ENCODE measurements around the gene GGCT.

GGCT gene

DNA sequence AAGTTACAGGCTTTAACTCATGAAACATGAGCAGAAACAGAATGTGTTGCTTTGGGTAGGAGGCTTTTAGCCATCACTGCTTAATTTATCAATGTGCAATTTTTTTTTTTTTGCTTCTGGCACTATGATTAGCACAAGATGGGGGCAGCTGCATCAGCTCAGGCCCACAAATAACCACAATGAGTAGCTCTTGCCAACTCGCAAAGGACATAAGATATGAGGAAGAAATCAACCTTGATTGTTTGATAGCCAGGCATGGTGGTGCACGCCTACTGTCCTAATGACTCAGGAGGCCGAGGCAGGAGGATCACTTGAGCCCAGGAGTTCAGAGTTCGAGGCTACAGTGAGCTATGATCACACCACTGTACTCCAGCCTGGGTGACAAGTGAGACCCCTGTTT lies 38.4 kb downstream of the GGCT start:
- H3K27me3 ChIP-seq (ENCODE audit: insufficient read depth, poor library complexity, severe bottlenecking): no peaks in the 10 kb centered on the region
- peak overlapping the region; percentile 10; the same call in 1 of the 2 replicates for H3K27ac ChIP-seq (replicated peaks)
- TF ChIP-seq POLR2AphosphoS5 (IDR thresholded peaks at IDR 0.05; ENCODE audit: low read depth): no peak
- no peak for TF ChIP-seq GABPA (IDR thresholded peaks at IDR 0.05; ENCODE audit: low read depth)
- no peak for TF ChIP-seq SPI1 (IDR thresholded peaks at IDR 0.05; ENCODE audit: borderline replicate concordance, low read depth)
- TF ChIP-seq, protein P1, sequence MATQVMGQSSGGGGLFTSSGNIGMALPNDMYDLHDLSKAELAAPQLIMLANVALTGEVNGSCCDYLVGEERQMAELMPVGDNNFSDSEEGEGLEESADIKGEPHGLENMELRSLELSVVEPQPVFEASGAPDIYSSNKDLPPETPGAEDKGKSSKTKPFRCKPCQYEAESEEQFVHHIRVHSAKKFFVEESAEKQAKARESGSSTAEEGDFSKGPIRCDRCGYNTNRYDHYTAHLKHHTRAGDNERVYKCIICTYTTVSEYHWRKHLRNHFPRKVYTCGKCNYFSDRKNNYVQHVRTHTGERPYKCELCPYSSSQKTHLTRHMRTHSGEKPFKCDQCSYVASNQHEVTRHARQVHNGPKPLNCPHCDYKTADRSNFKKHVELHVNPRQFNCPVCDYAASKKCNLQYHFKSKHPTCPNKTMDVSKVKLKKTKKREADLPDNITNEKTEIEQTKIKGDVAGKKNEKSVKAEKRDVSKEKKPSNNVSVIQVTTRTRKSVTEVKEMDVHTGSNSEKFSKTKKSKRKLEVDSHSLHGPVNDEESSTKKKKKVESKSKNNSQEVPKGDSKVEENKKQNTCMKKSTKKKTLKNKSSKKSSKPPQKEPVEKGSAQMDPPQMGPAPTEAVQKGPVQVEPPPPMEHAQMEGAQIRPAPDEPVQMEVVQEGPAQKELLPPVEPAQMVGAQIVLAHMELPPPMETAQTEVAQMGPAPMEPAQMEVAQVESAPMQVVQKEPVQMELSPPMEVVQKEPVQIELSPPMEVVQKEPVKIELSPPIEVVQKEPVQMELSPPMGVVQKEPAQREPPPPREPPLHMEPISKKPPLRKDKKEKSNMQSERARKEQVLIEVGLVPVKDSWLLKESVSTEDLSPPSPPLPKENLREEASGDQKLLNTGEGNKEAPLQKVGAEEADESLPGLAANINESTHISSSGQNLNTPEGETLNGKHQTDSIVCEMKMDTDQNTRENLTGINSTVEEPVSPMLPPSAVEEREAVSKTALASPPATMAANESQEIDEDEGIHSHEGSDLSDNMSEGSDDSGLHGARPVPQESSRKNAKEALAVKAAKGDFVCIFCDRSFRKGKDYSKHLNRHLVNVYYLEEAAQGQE (IDR thresholded peaks at IDR 0.05; ENCODE audit: insufficient replicate concordance, low read depth): no peak
- TF ChIP-seq, protein P2, sequence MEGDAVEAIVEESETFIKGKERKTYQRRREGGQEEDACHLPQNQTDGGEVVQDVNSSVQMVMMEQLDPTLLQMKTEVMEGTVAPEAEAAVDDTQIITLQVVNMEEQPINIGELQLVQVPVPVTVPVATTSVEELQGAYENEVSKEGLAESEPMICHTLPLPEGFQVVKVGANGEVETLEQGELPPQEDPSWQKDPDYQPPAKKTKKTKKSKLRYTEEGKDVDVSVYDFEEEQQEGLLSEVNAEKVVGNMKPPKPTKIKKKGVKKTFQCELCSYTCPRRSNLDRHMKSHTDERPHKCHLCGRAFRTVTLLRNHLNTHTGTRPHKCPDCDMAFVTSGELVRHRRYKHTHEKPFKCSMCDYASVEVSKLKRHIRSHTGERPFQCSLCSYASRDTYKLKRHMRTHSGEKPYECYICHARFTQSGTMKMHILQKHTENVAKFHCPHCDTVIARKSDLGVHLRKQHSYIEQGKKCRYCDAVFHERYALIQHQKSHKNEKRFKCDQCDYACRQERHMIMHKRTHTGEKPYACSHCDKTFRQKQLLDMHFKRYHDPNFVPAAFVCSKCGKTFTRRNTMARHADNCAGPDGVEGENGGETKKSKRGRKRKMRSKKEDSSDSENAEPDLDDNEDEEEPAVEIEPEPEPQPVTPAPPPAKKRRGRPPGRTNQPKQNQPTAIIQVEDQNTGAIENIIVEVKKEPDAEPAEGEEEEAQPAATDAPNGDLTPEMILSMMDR (IDR thresholded peaks at IDR 0.05; ENCODE audit: insufficient read depth, low read length): no peak
- no peak for DNase-seq (ENCODE audit: low read depth in 1 of 2, low spot score in 1 of 2)
- H3K4me3 ChIP-seq (replicated peaks; ENCODE audit: insufficient read depth, low read length): no peak overlapping the region

DNA sequence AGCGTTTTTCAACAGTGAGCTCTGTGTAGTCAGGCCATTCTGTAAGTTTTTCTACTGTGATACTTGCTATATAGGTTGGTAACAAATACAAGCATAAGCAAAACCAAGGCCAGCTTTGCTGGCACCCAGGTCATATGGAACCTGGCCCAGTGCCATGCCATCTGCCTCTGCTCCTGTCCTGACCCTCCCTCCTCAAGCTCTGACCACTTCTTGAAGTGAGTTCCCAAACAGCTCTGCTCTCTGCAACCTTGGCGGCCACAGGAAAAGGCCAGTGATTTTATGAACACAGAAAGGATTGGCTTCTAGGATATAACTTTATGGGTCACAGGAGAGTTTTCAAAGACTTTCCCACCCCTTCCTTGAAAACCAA lies 38.8 kb downstream of the GGCT start:
- peak overlapping the region; percentile 10; the same call in 1 of the 2 replicates for H3K27ac ChIP-seq (replicated peaks)
- H3K4me3 ChIP-seq (replicated peaks; ENCODE audit: insufficient read depth, low read length): no peak overlapping the region
- H3K27me3 ChIP-seq (ENCODE audit: insufficient read depth, poor library complexity, severe bottlenecking): no peaks in the 10 kb centered on the region
- TF ChIP-seq GABPA (IDR thresholded peaks at IDR 0.05; ENCODE audit: low read depth) (no peak), SPI1 (IDR thresholded peaks at IDR 0.05; ENCODE audit: borderline replicate concordance, low read depth) (no peak), POLR2AphosphoS5 (IDR thresholded peaks at IDR 0.05; ENCODE audit: low read depth) (no peak)
- TF ChIP-seq, protein P2 (IDR thresholded peaks at IDR 0.05; ENCODE audit: insufficient read depth, low read length): no peak
- TF ChIP-seq, protein P1 (IDR thresholded peaks at IDR 0.05; ENCODE audit: insufficient replicate concordance, low read depth): no peak
- peak in 1 of 2 experiments; percentile 22 for DNase-seq (ENCODE audit: low read depth in 1 of 2, low spot score in 1 of 2)

DNA sequence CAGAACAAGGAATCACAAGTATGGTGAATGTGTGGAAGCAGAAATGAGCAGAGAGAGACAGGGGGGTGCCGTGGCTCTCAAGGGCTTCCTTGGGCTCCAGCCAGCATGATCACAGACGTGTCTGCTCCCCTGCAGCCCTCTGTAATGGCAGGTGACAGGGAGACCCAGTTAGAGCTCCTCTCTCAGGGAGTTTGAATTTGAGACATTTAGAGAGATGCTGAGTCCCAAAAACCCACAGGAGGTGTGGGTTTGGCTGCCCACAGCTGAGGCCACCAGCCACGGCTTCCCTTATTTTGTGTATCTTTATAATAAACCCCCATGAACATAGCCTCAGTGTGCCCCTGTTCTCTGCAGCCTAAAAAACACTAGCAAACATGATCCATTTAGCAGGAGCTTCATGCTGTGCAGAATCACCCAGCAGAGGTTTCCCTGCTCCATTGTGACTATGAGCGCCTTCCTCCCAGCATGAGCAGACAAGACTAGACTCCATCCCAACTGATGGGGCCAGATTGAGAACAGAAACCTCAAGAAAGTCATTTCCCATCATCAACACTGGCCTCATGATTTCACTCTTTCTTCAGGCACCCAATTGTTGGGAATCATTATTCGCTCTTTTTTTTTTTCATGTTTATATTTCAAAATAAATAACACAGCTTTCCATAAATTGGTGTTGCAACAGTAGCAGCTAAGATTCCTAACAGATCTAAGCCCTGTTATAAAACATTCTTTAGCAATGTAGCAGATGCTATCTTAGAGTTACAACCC lies 39.4 kb downstream of the GGCT start:
- Histone ChIP-seq H3K27me3 (ENCODE audit: insufficient read depth, poor library complexity, severe bottlenecking) (no peaks in the 10 kb centered on the region), H3K27ac (replicated peaks) (peak overlapping the region; percentile 71), H3K4me3 (replicated peaks; ENCODE audit: insufficient read depth, low read length) (no peak overlapping the region)
- DNase-seq (ENCODE audit: low read depth in 1 of 2, low spot score in 1 of 2): peak in 1 of 2 experiments; percentile 18
- TF ChIP-seq, protein P2 (IDR thresholded peaks at IDR 0.05; ENCODE audit: insufficient read depth, low read length): no peak
- TF ChIP-seq SPI1 (IDR thresholded peaks at IDR 0.05; ENCODE audit: borderline replicate concordance, low read depth) (no peak), GABPA (IDR thresholded peaks at IDR 0.05; ENCODE audit: low read depth) (no peak), POLR2AphosphoS5 (IDR thresholded peaks at IDR 0.05; ENCODE audit: low read depth) (no peak)
- TF ChIP-seq, protein P1 (IDR thresholded peaks at IDR 0.05; ENCODE audit: insufficient replicate concordance, low read depth): no peak

All from HL-60 (cell line).